Measurements from ENCODE around the gene TAS2R16. TPM values are rescaled to one million over a fixed set of nuclear protein-coding genes. Genes with fewer than 3 reads are reported as not detected.
"Not testable (repeated sequence)": the region's sequence is repeated elsewhere in the genome, so short reads cannot be mapped to it uniquely, and the experiment has no call there.

TAS2R16 gene
- total RNA-seq, 1 donor = not detected

GRCh38 chr7:122989577-122989976 lies 5.9 kb downstream of the TAS2R16 start:
- H3K9me3 ChIP-seq (ENCODE audit: low read depth, low read length) = peaks cover 4% of the 10 kb centered on the region
- H3K4me3 ChIP-seq (ENCODE audit: low read length) = no peak overlapping the region
- H3K27me3 ChIP-seq (ENCODE audit: insufficient read depth, low read length) = no peaks in the 10 kb centered on the region
- H3K4me1 ChIP-seq (ENCODE audit: insufficient read depth, low read length) = no peaks in the 10 kb centered on the region

GRCh38 chr7:122989041-122989440 lies 6.5 kb downstream of the TAS2R16 start:
- Histone ChIP-seq H3K27me3 (ENCODE audit: insufficient read depth, low read length) (no peaks in the 10 kb centered on the region), H3K4me3 (ENCODE audit: low read length) (no peak overlapping the region), H3K4me1 (ENCODE audit: insufficient read depth, low read length) (no peaks in the 10 kb centered on the region), H3K9me3 (ENCODE audit: low read depth, low read length) (peaks cover 4% of the 10 kb centered on the region)

DNA sequence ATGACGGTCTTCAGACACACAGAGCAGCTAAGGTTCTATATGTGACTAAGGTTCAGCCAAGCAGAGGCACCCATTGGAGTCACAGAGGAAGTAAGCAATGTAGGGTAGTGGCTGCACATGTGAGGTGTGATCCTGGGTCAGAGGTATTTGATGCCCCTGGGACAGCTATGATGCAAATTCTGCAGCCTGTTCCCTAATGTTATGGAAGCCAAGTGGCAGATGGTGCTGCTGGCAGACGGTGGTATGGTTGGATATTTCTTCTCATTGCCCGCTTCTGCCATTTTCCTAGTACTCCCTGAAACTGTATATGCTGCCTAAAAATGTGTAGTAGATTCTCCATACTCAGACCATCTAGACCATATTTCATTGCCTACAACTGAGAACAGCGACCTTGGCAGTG lies 7.2 kb downstream of the TAS2R16 start:
- Histone ChIP-seq H3K4me1 (ENCODE audit: insufficient read depth, low read length) (no peaks in the 10 kb centered on the region), H3K4me3 (ENCODE audit: low read length) (no peak overlapping the region), H3K9me3 (ENCODE audit: low read depth, low read length) (peaks cover 4% of the 10 kb centered on the region), H3K27me3 (ENCODE audit: insufficient read depth, low read length) (no peaks in the 10 kb centered on the region)

GRCh38 chr7:122987463-122987862 lies 8.0 kb downstream of the TAS2R16 start:
- Histone ChIP-seq H3K4me1 (ENCODE audit: insufficient read depth, low read length) (no peaks in the 10 kb centered on the region), H3K4me3 (ENCODE audit: low read length) (no peak overlapping the region), H3K9me3 (ENCODE audit: low read depth, low read length) (peaks cover 4% of the 10 kb centered on the region), H3K27me3 (ENCODE audit: insufficient read depth, low read length) (no peaks in the 10 kb centered on the region)

DNA sequence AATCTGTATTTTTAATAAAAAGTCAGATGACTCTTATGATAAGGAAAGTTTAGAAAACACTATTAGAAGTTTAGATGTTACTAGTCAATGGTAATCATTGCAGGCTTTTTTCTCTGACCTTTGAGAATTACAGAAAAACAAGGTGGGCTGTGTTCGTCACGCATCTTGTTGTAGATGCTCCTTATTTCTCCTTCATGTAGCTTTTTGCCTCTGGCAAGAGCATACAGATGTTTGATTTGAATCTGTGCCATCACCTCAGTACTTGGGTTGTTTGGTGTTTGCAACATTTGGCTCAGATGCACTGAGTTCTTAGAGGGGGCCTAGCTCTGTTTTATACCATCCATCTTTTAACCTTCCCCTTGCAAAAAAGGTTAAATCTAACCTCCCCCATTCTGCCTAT lies 11.5 kb downstream of the TAS2R16 start:
- Histone ChIP-seq H3K4me3 (ENCODE audit: low read length) (no peak overlapping the region), H3K27me3 (ENCODE audit: insufficient read depth, low read length) (no peaks in the 10 kb centered on the region), H3K9me3 (ENCODE audit: low read depth, low read length) (peaks cover 4% of the 10 kb centered on the region), H3K4me1 (ENCODE audit: insufficient read depth, low read length) (no peaks in the 10 kb centered on the region)

DNA sequence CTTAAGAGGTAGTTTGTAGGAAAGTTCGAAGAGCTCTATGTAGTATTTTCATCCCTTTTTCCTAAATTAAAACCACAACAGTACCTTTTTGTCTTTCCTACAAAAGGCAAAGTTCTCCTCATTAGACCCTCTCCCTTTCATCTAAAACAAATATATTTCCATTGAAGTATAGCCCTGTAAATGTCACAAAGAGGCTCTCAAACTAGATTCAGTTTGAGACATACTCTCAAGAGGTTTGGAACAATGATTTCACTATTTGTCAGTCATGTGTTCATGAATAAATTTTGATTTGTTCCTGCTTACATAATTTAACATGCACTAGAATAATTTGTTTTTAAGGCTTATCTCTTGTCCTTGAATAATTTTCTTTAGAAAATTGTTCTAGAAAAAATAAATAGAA lies 12.2 kb downstream of the TAS2R16 start:
- no peak overlapping the region for H3K4me3 ChIP-seq (ENCODE audit: low read length)
- peaks cover 4% of the 10 kb centered on the region for H3K9me3 ChIP-seq (ENCODE audit: low read depth, low read length)
- no peaks in the 10 kb centered on the region for H3K27me3 ChIP-seq (ENCODE audit: insufficient read depth, low read length)
- H3K4me1 ChIP-seq (ENCODE audit: insufficient read depth, low read length) = no peaks in the 10 kb centered on the region

- Histone ChIP-seq H3K4me1 (ENCODE audit: insufficient read depth, low read length) (no peaks in the 10 kb centered on the region), H3K27me3 (ENCODE audit: insufficient read depth, low read length) (no peaks in the 10 kb centered on the region), H3K4me3 (ENCODE audit: low read length) (no peak overlapping the region), H3K9me3 (ENCODE audit: low read depth, low read length) (no peaks in the 10 kb centered on the region)
These were observed 20.2 kb downstream of the TAS2R16 start for GRCh38 chr7:122975341-122975740.

DNA sequence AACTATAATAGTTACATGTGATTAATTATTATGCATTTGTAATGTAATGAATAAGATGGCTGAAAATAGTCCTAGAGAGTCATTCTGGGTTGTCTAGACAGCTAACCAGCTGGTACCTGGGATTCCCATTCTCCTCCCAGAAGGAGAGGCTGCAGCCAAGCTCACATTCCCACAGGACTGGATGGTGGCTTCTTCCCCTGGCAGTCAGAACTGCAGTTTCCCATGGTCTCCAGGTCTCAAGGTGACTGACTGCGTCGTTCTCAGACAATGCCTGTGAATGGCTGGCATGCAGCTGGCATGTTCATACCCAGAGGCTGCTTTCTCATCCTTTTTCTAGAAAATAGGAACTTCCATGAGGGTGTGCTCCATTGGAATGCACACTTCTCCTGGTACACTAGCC lies 21.3 kb downstream of the TAS2R16 start:
- H3K27me3 ChIP-seq (ENCODE audit: insufficient read depth, low read length) = no peaks in the 10 kb centered on the region
- H3K9me3 ChIP-seq (ENCODE audit: low read depth, low read length) = no peaks in the 10 kb centered on the region
- H3K4me1 ChIP-seq (ENCODE audit: insufficient read depth, low read length) = no peaks in the 10 kb centered on the region
- H3K4me3 ChIP-seq (ENCODE audit: low read length) = no peak overlapping the region

- no peak overlapping the region for H3K4me3 ChIP-seq (ENCODE audit: low read length)
- no peaks in the 10 kb centered on the region for H3K27me3 ChIP-seq (ENCODE audit: insufficient read depth, low read length)
- no peaks in the 10 kb centered on the region for H3K9me3 ChIP-seq (ENCODE audit: low read depth, low read length)
- no peaks in the 10 kb centered on the region for H3K4me1 ChIP-seq (ENCODE audit: insufficient read depth, low read length)
These were observed 23.4 kb downstream of the TAS2R16 start for GRCh38 chr7:122972056-122972455.

DNA sequence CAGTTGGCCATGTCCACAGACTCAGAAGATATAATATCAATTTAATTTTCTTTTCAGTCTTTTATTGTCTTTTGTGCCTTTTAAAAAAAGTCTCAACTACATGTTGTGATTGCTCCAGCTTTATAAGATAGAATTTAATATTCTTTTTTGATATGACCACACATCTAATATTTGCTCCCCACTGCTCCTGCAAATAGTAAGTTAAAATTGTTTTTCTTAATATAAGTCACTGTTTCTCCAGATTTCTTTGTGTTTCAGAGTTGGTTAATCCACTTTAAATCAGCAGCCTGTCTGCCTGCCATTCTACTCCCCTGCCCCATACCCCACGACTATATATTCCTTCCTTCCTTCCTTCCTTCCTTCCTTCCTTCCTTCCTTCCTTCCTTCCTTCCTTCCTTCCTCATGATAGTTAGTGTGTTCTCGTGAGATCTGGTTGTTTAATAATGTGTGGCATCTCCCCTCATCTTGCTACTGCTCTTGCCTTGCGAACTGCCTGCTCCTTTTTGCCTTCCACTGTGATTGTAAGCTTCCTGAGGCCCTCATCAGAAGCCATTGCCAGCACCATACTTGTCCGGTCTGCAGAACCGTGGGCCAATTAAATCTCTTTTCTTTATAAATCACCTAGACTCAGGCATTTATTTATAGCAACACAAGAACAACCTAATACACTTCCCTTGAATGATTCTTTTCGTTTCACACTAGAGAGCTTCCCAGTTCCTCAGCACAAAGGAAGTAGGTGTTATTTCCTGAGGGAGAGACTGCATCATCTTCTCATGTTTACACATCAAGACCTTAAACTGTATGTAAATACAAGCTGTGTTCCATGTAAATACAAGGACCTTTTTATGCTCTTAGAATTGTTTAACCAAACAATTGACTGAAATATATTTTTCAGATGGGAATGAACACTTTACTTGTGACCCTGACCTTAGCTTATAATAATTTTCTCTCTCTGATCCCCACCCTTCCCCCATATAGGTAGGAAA lies 24.5 kb downstream of the TAS2R16 start:
- Histone ChIP-seq H3K9me3 (ENCODE audit: low read depth, low read length) (no peaks in the 10 kb centered on the region), H3K27me3 (ENCODE audit: insufficient read depth, low read length) (no peaks in the 10 kb centered on the region), H3K4me3 (ENCODE audit: low read length) (no peak overlapping the region), H3K4me1 (ENCODE audit: insufficient read depth, low read length) (no peaks in the 10 kb centered on the region)

DNA sequence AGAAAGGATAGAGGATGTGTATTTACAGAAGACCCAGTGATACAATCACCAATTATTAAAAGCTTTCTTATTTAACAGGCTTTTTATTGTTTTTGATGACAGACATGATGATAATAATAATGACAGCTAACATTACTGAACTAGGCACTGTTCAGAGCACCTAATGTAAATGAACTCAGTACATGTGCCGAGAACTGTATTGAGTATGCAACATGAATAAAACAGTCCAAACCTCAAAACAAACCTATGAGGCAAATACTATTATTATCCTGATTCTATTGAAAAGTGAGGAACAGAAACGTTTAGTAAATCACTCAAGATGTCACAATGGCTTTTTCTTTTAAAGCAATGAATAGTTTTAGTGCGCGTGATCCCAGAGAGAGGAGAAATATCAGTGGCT lies 27.1 kb downstream of the TAS2R16 start:
- H3K4me1 ChIP-seq (ENCODE audit: insufficient read depth, low read length) = no peaks in the 10 kb centered on the region
- H3K27me3 ChIP-seq (ENCODE audit: insufficient read depth, low read length) = no peaks in the 10 kb centered on the region
- H3K9me3 ChIP-seq (ENCODE audit: low read depth, low read length) = no peaks in the 10 kb centered on the region
- H3K4me3 ChIP-seq (ENCODE audit: low read length) = no peak overlapping the region

DNA sequence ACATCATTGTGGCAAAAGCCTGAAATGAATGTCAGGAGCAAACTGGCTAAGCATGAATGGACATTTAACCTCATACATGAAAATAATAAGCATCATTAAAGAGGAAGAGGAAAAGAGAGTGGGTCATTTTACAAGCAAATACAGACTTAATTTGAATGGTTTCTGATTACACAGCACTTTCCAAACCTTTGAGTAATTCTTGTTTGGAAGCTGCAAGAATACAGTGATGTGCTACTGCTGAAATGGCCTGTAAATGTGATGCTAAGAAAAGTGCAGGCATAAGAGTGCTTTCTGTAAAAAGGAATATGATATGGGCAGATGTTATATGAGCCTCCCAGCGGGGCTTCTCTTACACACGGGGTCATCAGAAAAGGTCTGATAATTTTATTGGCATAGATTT lies 30.2 kb downstream of the TAS2R16 start:
- H3K9me3 ChIP-seq (ENCODE audit: low read depth, low read length) = no peaks in the 10 kb centered on the region
- H3K4me3 ChIP-seq (ENCODE audit: low read length) = no peak overlapping the region
- no peaks in the 10 kb centered on the region for H3K27me3 ChIP-seq (ENCODE audit: insufficient read depth, low read length)
- no peaks in the 10 kb centered on the region for H3K4me1 ChIP-seq (ENCODE audit: insufficient read depth, low read length)

DNA sequence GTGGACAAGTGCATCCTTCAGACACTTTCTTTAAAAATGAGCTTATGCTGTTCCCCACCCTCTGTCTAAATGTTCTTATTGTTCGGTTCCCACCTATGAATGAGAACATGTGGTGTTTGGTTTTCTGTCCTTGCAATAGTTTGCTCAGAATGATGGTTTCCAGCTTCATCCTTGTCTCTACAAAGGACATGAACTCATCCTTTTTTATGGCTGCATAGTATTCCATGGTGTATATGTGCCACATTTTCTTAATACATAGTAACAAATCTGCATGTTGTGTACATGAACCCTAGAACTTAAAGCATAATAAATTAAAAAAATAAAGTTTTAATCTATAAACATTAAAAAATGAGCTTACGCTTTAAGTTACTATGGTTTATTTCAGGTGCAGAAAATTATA lies 41.8 kb downstream of the TAS2R16 start:
- H3K4me1 ChIP-seq (ENCODE audit: insufficient read depth, low read length); H3K27me3 ChIP-seq (ENCODE audit: insufficient read depth, low read length); H3K4me3 ChIP-seq (ENCODE audit: low read length); H3K9me3 ChIP-seq (ENCODE audit: low read depth, low read length): not testable (repeated sequence)

- H3K4me3 ChIP-seq (ENCODE audit: low read length) = no peak overlapping the region
- no peaks in the 10 kb centered on the region for H3K4me1 ChIP-seq (ENCODE audit: insufficient read depth, low read length)
- no peaks in the 10 kb centered on the region for H3K27me3 ChIP-seq (ENCODE audit: insufficient read depth, low read length)
- no peaks in the 10 kb centered on the region for H3K9me3 ChIP-seq (ENCODE audit: low read depth, low read length)
These were observed 44.5 kb downstream of the TAS2R16 start for GRCh38 chr7:122951006-122951405.

GRCh38 chr7:122949186-122949585 lies 46.3 kb downstream of the TAS2R16 start:
- Histone ChIP-seq H3K27me3 (ENCODE audit: insufficient read depth, low read length) (no peaks in the 10 kb centered on the region), H3K4me3 (ENCODE audit: low read length) (no peak overlapping the region), H3K9me3 (ENCODE audit: low read depth, low read length) (no peaks in the 10 kb centered on the region), H3K4me1 (ENCODE audit: insufficient read depth, low read length) (no peaks in the 10 kb centered on the region)

Data from mononuclear cell (primary cell).